NCI-H187 (cell line): Measurements from ENCODE around the gene CCT6B.

ENCODE experiments used
- DNase-seq, 2 experiments: peaks; one replicate each; lab custom pipeline; 2025; lab: John Stamatoyannopoulos, UW

Gene CCT6B

GRCh38 chr17:34886831-34887230 lies 74.4 kb downstream of the CCT6B start:
- no peak for DNase-seq

- no peak for DNase-seq
These were observed 76.2 kb downstream of the CCT6B start for GRCh38 chr17:34885076-34885475.

- DNase-seq: no peak
These were observed 76.7 kb downstream of the CCT6B start for GRCh38 chr17:34884597-34884996.

GRCh38 chr17:34883106-34884000 lies 77.9 kb downstream of the CCT6B start:
- no peak for DNase-seq

GRCh38 chr17:34879146-34879545 lies 82.1 kb downstream of the CCT6B start:
- no peak for DNase-seq
